Upper lobe of left lung (tissue), 6 donors: ENCODE measurements around the gene CBX6. TPM values are rescaled to one million over a fixed set of nuclear protein-coding genes. Genes with fewer than 3 reads are reported as not detected.

Experiments
- ATAC-seq, 2 donors: fragments of 200-7000 bp; cut with Tn5 transposase; one replicate each; pipeline ENCODE4 v1.9.1; 2022; ENCODE audit warnings: mild to moderate bottlenecking in 2 of 2, moderate library complexity in 2 of 2; ENCODE audit not compliant: low FRiP score in 2 of 2
- DNase-seq, 2 donors: peaks; one replicate each; pipeline ENCODE4 v3.0.0-alpha.2; 2019 to 2020
- H3K27ac ChIP-seq, 4 donors: fragments of 200-600 bp; sonication (generic); one replicate each; pipeline ENCODE4 v1.5.1; 2016 to 2019
- H3K27me3 ChIP-seq, 4 donors: fragments of 200-600 bp; sonication (generic); one replicate each; pipeline ENCODE4 v1.5.1; 2017 to 2019
- H3K36me3 ChIP-seq, 4 donors: fragments of 200-600 bp; sonication (generic); one replicate each; pipeline ENCODE4 v1.5.1; 2016 to 2019
- H3K4me1 ChIP-seq, 4 donors: fragments of 200-600 bp; sonication (generic); one replicate each; pipeline ENCODE4 v1.5.1; 2018 to 2019
- H3K4me3 ChIP-seq, 4 donors: fragments of 200-600 bp; sonication (generic); one replicate each; pipeline ENCODE4 v1.5.1; 2017 to 2019; ENCODE audit warnings: mild to moderate bottlenecking in 2 of 4, moderate library complexity in 1 of 4
- H3K9me3 ChIP-seq, 4 donors: fragments of 200-600 bp; sonication (generic); one replicate each; pipeline ENCODE4 v1.5.1; 2018 to 2019
- EP300 ChIP-seq, 4 donors: sonication (generic); formaldehyde crosslinking; IDR thresholded peaks; one replicate each; pipeline ENCODE4 v1.5.1; 2017; ENCODE audit warnings: antibody characterized with exemption in 4 of 4, control low read depth in 2 of 4
- POLR2A ChIP-seq, 4 donors: fragments of 450-650 bp; IDR thresholded peaks; one replicate each; pipeline ENCODE4 v1.5.1; 2016 to 2017; ENCODE audit warnings: antibody characterized with exemption in 4 of 4, mild to moderate bottlenecking in 2 of 4
- POLR2AphosphoS5 ChIP-seq, 2 donors: sonication (generic); formaldehyde crosslinking; IDR thresholded peaks; one replicate each; pipeline ENCODE4 v1.5.1; 2017; ENCODE audit warnings: antibody characterized with exemption in 2 of 2
- WGBS, 2 donors: methylation state at CpG; one replicate each; pipeline ENCODE4 v1.1.5; 2017 to 2018; 5-methylcytosine and 5-hydroxymethylcytosine counted together
- total RNA-seq, 6 donors: library from RNA; depleted of rRNA in 4 of 6; stranded (reverse); fragments of >200 nt in 4 of 6; gene quantifications; one replicate each; pipeline versions ENCODE4 v1.1.0 to v1.2.1, GENCODE V29; 2016 to 2021
- TF ChIP-seq, protein P1 (sequence below), 6 experiments: fragments of 450-650 bp in 4 of 6; fragments of 200-600 bp in 2 of 6; sonication (generic) in 2 of 6; IDR thresholded peaks; one replicate each; pipeline ENCODE4 v1.5.1; 2016 to 2019; ENCODE audit warnings: antibody characterized with exemption in 6 of 6
- donor health status: DM: no; HTN: no; CAD: no; lungs with moderate emphysema.
- donor health status: DM: no; HTN: yes; CAD: no; lungs with severe emphysema.

CBX6 gene
- total RNA-seq, 6 donors from 2014 or later = 30.4 to 74.9 (median 45.4) TPM

- no peak overlapping the region for H3K27ac ChIP-seq
- TF ChIP-seq EP300 (IDR thresholded peaks at IDR 0.05) (no peak), POLR2A (IDR thresholded peaks at IDR 0.05) (no peak), POLR2AphosphoS5 (IDR thresholded peaks at IDR 0.05) (no peak)
- TF ChIP-seq, protein P1, sequence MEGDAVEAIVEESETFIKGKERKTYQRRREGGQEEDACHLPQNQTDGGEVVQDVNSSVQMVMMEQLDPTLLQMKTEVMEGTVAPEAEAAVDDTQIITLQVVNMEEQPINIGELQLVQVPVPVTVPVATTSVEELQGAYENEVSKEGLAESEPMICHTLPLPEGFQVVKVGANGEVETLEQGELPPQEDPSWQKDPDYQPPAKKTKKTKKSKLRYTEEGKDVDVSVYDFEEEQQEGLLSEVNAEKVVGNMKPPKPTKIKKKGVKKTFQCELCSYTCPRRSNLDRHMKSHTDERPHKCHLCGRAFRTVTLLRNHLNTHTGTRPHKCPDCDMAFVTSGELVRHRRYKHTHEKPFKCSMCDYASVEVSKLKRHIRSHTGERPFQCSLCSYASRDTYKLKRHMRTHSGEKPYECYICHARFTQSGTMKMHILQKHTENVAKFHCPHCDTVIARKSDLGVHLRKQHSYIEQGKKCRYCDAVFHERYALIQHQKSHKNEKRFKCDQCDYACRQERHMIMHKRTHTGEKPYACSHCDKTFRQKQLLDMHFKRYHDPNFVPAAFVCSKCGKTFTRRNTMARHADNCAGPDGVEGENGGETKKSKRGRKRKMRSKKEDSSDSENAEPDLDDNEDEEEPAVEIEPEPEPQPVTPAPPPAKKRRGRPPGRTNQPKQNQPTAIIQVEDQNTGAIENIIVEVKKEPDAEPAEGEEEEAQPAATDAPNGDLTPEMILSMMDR (IDR thresholded peaks at IDR 0.05) = no peak
- ATAC-seq (no peak), DNase-seq (no peak)
- H3K4me3 ChIP-seq = no peak overlapping the region
- H3K4me1 ChIP-seq = peaks cover 0 to 3% (median 1%) of the 10 kb centered on the region in 4 donors
- H3K36me3 ChIP-seq = no peaks in the 10 kb centered on the region
- 85 to 88% methylated on average over 6 of the region's 6 CpGs for WGBS, 2 donors
- peaks cover 0 to 5% (median 0%) of the 10 kb centered on the region in 4 donors for H3K27me3 ChIP-seq
- no peaks in the 10 kb centered on the region for H3K9me3 ChIP-seq
Observed at GRCh38 chr22:38837414-38837928, 34.5 kb downstream of the CBX6 start.

DNA sequence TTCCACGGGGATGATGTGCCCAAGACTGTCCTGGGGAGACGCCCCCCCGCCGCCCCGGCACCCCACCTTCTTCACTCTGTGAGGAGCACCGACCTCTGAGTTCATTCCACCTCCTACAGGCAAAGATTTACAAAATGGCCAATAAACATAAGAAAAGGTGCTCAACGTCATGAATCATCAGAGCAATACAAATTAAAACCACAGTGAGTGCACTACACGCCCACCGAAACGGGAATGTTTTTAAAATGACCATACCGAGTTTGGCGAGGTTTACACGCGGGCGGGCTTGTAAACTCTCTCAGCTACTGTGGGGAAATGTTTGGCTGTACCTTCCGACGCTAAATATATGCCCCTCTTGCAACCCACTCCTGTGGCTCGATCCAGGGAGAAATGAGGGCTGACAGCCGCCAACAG, 36.1 kb downstream of the CBX6 start:
- no peak for ATAC-seq
- H3K36me3 ChIP-seq = no peaks in the 10 kb centered on the region
- WGBS, 2 donors = 75 to 82% methylated on average over 18 to 19 of the region's 19 CpGs
- H3K27ac ChIP-seq = no peak overlapping the region
- TF ChIP-seq, protein P1 (IDR thresholded peaks at IDR 0.05) = no peak
- TF ChIP-seq EP300 (IDR thresholded peaks at IDR 0.05) = no peak
- no peaks in the 10 kb centered on the region for H3K9me3 ChIP-seq
- peak in 1 of 2 donors; percentile 71 for DNase-seq
- no peaks in the 10 kb centered on the region for H3K27me3 ChIP-seq
- peaks cover 0 to 3% (median 0%) of the 10 kb centered on the region in 4 donors for H3K4me1 ChIP-seq
- no peak overlapping the region for H3K4me3 ChIP-seq

DNA sequence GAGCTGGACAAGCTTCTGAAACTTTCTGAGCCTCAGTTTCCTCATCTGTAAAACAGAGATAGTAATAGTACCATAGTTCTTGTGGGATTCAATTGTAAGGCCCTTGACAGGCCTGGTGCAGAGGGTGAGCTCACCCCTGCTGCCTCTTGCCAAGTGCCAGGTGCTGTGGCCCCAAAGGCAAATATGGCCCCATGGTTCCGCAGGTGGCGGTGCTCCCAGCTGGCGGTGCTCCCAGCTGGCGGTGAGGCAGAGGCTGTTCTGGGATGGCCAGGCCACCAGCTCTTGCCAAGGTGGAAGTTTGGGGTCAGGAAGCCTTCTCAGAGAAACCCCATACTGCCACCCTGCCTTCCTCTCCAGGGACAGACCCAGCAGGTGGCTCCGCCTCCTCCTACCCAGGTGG, 37.0 kb downstream of the CBX6 start:
- H3K27me3 ChIP-seq = no peaks in the 10 kb centered on the region
- ATAC-seq = no peak
- TF ChIP-seq, protein P1 (IDR thresholded peaks at IDR 0.05) = no peak
- TF ChIP-seq POLR2AphosphoS5 (IDR thresholded peaks at IDR 0.05) = no peak
- TF ChIP-seq POLR2A (IDR thresholded peaks at IDR 0.05) = no peak
- TF ChIP-seq EP300 (IDR thresholded peaks at IDR 0.05) = no peak
- 97 to 100% methylated on average over 1 to 5 of the region's 5 CpGs for WGBS, 2 donors
- H3K9me3 ChIP-seq = no peaks in the 10 kb centered on the region
- H3K36me3 ChIP-seq = no peaks in the 10 kb centered on the region
- H3K27ac ChIP-seq = no peak overlapping the region
- H3K4me3 ChIP-seq = no peak overlapping the region
- peaks cover 0 to 3% (median 0%) of the 10 kb centered on the region in 4 donors for H3K4me1 ChIP-seq
- no peak for DNase-seq

DNA sequence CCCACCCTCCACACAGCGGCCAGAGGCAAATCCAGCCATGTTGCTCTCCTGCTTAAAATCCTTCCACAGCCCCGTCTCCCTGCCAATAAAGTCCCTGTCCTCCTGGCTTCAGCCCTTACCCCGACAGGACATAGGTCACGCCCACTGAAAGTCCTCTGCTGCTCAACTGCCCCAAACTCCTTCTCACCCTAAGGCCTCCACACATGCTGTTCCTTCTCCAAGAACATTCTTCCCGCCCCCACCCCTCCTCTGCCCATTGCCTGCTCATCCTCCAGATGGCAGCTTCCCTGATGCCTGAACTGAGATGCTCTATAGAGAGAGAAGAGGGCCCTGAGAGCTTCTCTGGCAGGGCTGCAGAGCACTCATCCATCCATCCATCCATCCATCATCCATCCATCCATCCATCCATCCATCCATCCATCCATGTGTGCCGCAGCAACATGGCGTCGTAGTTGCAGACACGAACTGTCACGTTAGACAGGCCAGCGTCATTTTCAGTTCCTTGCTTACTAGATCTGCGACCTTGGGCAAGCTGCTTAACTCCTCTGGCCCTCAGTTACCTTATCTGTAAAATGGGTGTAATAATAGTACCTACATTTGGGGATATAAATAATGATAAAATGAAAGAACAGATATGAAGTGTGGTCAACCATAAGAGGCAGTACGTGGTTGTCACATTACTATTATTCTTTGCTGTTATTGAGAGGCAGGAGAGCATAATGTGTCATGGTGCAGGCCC, 37.6 kb downstream of the CBX6 start:
- 87 to 88% methylated on average over 13 of the region's 13 CpGs for WGBS, 2 donors
- Histone ChIP-seq H3K36me3 (no peaks in the 10 kb centered on the region), H3K9me3 (no peaks in the 10 kb centered on the region), H3K27me3 (no peaks in the 10 kb centered on the region), H3K27ac (no peak overlapping the region), H3K4me1 (peaks cover 0 to 3% (median 0%) of the 10 kb centered on the region in 4 donors), H3K4me3 (no peak overlapping the region)
- TF ChIP-seq POLR2AphosphoS5 (IDR thresholded peaks at IDR 0.05) (no peak), POLR2A (IDR thresholded peaks at IDR 0.05) (no peak), EP300 (IDR thresholded peaks at IDR 0.05) (no peak)
- TF ChIP-seq, protein P1 (IDR thresholded peaks at IDR 0.05) = no peak
- DNase-seq = no peak
- no peak for ATAC-seq
